SKM-1 (cell line): ENCODE results near the gene HDDC3.

Source experiments
- DNase-seq: peaks from one replicate; lab custom pipeline; 2025; ENCODE audit not compliant: unreplicated experiment; lab: John Stamatoyannopoulos, UW

HDDC3 gene

DNA sequence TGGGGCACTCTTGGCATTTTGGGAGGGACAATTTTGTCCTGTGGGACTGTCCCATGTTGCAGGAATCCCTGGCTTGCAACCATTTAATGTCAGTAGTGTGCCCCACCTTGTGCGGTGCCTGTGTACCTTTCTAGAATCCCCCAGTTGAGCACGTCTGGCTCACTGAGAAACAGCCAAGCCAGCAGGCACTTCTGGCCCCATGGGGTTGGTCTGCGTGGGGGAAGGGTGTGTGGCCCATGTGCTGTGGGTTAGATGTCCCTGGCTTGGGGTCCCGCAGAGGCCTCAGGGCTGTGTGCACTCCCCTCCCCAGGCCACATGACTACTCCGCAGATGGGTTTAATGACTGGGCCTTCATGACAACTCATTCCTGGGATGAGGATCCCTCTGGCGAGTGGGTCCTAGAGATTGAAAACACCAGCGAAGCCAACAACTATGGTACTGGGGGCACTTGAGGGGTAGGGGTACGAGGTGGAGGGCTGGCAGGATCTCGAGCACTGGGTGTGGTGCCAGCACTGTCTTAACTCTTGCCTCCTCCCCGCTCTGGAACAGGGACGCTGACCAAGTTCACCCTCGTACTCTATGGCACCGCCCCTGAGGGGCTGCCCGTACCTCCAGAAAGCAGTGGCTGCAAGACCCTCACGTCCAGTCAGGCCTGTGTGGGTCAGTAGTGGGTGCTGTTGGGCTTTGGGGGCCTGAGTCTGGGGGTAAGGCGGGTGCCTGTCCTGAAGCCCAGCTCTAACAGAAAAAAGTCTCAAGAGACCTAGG lies 51.8 kb downstream of the HDDC3 start:
- DNase-seq, result no peak
